GM12878 (cell line): ENCODE results near the gene BCAP31. TPM values are rescaled to one million over a fixed set of nuclear protein-coding genes. Genes with fewer than 3 reads are reported as not detected.
A peak's percentile ranks its signal among the peaks of the same experiment; 100 is the strongest.

ENCODE experiments used
- ATAC-seq: fragments of 200-7000 bp; cut with Tn5 transposase; 3 replicates; pipeline ENCODE4 v1.9.1; 2020; ENCODE audit warnings: mild to moderate bottlenecking, moderate library complexity
- Bru-seq: library from RNA; stranded (reverse); fragments of 400-500 nt; gene quantifications from one replicate; lab custom pipeline; 2021; lab: Mats Ljungman, UMichigan
- BruChase-seq, 2 experiments: library from RNA; stranded (reverse); fragments of 400-500 nt; gene quantifications; one replicate each; lab custom pipeline; 2021; lab: Mats Ljungman, UMichigan
- BruUV-seq: library from RNA; stranded (reverse); fragments of 400-500 nt; replicated peaks from 2 replicates; lab custom pipeline; 2021; lab: Mats Ljungman, UMichigan
- CTCF ChIA-PET: fragments of 300-600 bp; sonication (Branson Sonifier 250); formaldehyde crosslinking; extraction: SDS; loops from one replicate; lab custom pipeline; 2021; ENCODE audit warnings: inconsistent platforms; lab: Yijun Ruan, JAX
- POLR2A ChIA-PET: fragments of 350-600 bp; formaldehyde crosslinking; extraction: SDS; loops from one replicate; lab custom pipeline; 2021; ENCODE audit warnings: inconsistent platforms; lab: Charles Lee
- RAD21 ChIA-PET: fragments of 300-600 bp; sonication (Branson Sonifier 250); formaldehyde crosslinking; loops from one replicate; lab custom pipeline; 2023; ENCODE audit warnings: antibody characterized with exemption; ENCODE audit not compliant: unreplicated experiment; lab: Charles Lee
- SMC1A ChIA-PET: fragments of 300-600 bp; sonication (Branson Sonifier 250); formaldehyde crosslinking; loops from one replicate; lab custom pipeline; 2023; ENCODE audit not compliant: unreplicated experiment, uncharacterized antibody; lab: Charles Lee
- DNase-seq: peaks from one replicate; pipeline ENCODE4 v3.0.0-alpha.2; 2011; ENCODE audit warnings: low read depth, low spot score
- FAIRE-seq: peaks from 3 replicates; lab custom pipeline; 2011; peaks lifted over from hg19 to GRCh38; lab: Jason Lieb, UNC
- H2AFZ ChIP-seq: 2 replicates; pipeline ENCODE4 v1.6.0; 2011; ENCODE audit warnings: low read depth, low read length, control low read depth; ENCODE audit not compliant: control insufficient read depth
- H3K27ac ChIP-seq: 2 replicates; pipeline ENCODE4 v1.5.1; 2011; ENCODE audit warnings: control low read depth; ENCODE audit not compliant: control insufficient read depth, insufficient read depth
- H3K27me3 ChIP-seq, 2 experiments: replicated peaks in 1 of 2; 2 replicates each; pipeline versions ENCODE4 v1.6.0 to v1.6.1; 2011; ENCODE audit warnings: low read length in 1 of 2; ENCODE audit not compliant: control insufficient read depth in 2 of 2, insufficient read depth in 2 of 2
- H3K36me3 ChIP-seq, 2 experiments: 2 replicates each; pipeline ENCODE4 v1.5.1; 2011; ENCODE audit warnings: low read length in 1 of 2; ENCODE audit not compliant: control insufficient read depth in 2 of 2, insufficient read depth in 2 of 2
- H3K4me1 ChIP-seq: 2 replicates; pipeline ENCODE4 v1.6.1; 2011; ENCODE audit warnings: mild to moderate bottlenecking, low read length, moderate library complexity, mixed read lengths; ENCODE audit not compliant: control insufficient read depth, insufficient read depth
- H3K4me2 ChIP-seq: 2 replicates; pipeline ENCODE4 v1.6.0; 2011; ENCODE audit warnings: control low read depth; ENCODE audit not compliant: control insufficient read depth, insufficient read depth
- H3K4me3 ChIP-seq: fragments of 200-600 bp; sonication (generic); 2 replicates; pipeline ENCODE4 v1.5.1; 2016
- H3K79me2 ChIP-seq: 2 replicates; pipeline ENCODE4 v1.6.0; 2011; ENCODE audit warnings: low read length; ENCODE audit not compliant: control insufficient read depth, insufficient read depth
- H3K9ac ChIP-seq: 2 replicates; pipeline ENCODE4 v1.8.0; 2011; ENCODE audit warnings: low read length, control low read depth, mixed read lengths; ENCODE audit not compliant: control insufficient read depth, insufficient read depth
- H3K9me3 ChIP-seq: replicated peaks from 3 replicates; pipeline ENCODE4 v1.5.1; 2011; ENCODE audit warnings: mild to moderate bottlenecking, low read length; ENCODE audit not compliant: control insufficient read depth, insufficient read depth
- H4K20me1 ChIP-seq: 2 replicates; pipeline ENCODE4 v1.6.0; 2011; ENCODE audit not compliant: control insufficient read depth, insufficient read depth
- BHLHE40 ChIP-seq, 2 experiments: fragments of 450-650 bp in 1 of 2; IDR thresholded peaks; 2 replicates each; pipeline ENCODE4 v1.6.1; 2011 to 2017; ENCODE audit warnings: low read depth in 2 of 2, borderline replicate concordance in 1 of 2, improper control_type of control experiment in 1 of 2, low read length in 1 of 2, mild to moderate bottlenecking in 1 of 2
- GATAD2B ChIP-seq: fragments of 450-650 bp; conservative IDR thresholded peaks from 2 replicates; pipeline ENCODE4 v1.6.1; 2017; ENCODE audit warnings: low read depth, mild to moderate bottlenecking, moderate library complexity
- NR2C1 ChIP-seq: fragments of 450-650 bp; IDR thresholded peaks from 2 replicates; pipeline ENCODE4 v1.6.1; 2017; ENCODE audit warnings: antibody characterized with exemption, mild to moderate bottlenecking, moderate library complexity
- NR2F1 ChIP-seq: fragments of 450-650 bp; conservative IDR thresholded peaks from 2 replicates; pipeline ENCODE4 v1.6.1; 2017; ENCODE audit warnings: mild to moderate bottlenecking
- POLR2A ChIP-seq: IDR thresholded peaks from 2 replicates; pipeline ENCODE4 v1.6.1; 2011; ENCODE audit warnings: low read depth, mild to moderate bottlenecking, low read length
- POLR2AphosphoS2 ChIP-seq: IDR thresholded peaks from 2 replicates; pipeline ENCODE4 v1.6.1; 2011; ENCODE audit warnings: low read depth, mild to moderate bottlenecking, low read length, improper control_type of control experiment, moderate library complexity
- POLR2AphosphoS5 ChIP-seq: IDR thresholded peaks from 2 replicates; pipeline ENCODE4 v1.6.1; 2011; ENCODE audit warnings: mild to moderate bottlenecking, low read length, inconsistent platforms
- PRDM15 ChIP-seq: fragments of 450-650 bp; formaldehyde crosslinking; IDR thresholded peaks from 2 replicates; pipeline ENCODE4 v1.4.0; 2020; ENCODE audit warnings: mild to moderate bottlenecking, moderate library complexity
- RAD21 ChIP-seq: IDR thresholded peaks from 2 replicates; pipeline ENCODE4 v1.6.1; 2011; ENCODE audit warnings: mild to moderate bottlenecking, low read depth, low read length, moderate library complexity; ENCODE audit not compliant: insufficient read depth
- SPI1 ChIP-seq: IDR thresholded peaks from 2 replicates; pipeline ENCODE4 v1.6.1; 2011; ENCODE audit warnings: low read depth, mild to moderate bottlenecking, low read length, moderate library complexity, borderline replicate concordance; ENCODE audit not compliant: insufficient read depth
- TAF1 ChIP-seq: IDR thresholded peaks from 2 replicates; pipeline ENCODE4 v1.6.1; 2011; ENCODE audit warnings: mild to moderate bottlenecking, low read depth, low read length, borderline replicate concordance
- TCF12 ChIP-seq: IDR thresholded peaks from 2 replicates; pipeline ENCODE4 v1.6.1; 2011; ENCODE audit warnings: low read depth, mild to moderate bottlenecking, low read length
- ZBED1 ChIP-seq: IDR thresholded peaks from 2 replicates; pipeline ENCODE4 v1.6.1; 2016; ENCODE audit warnings: borderline replicate concordance
- ZNF24 ChIP-seq: fragments of 450-650 bp; IDR thresholded peaks from 2 replicates; pipeline ENCODE4 v1.6.1; 2017; ENCODE audit warnings: antibody characterized with exemption, mild to moderate bottlenecking
- WGBS: methylation state at CpG from one replicate; pipeline ENCODE4 v1.1.6; 2016; ENCODE audit warnings: low lambda C conversion rate; ENCODE audit not compliant: insufficient replicate concordance, insufficient coverage; ENCODE audit errors: missing lambda C conversion rate; 5-methylcytosine and 5-hydroxymethylcytosine counted together
- in situ Hi-C: fragments of 300-500 bp; cut with MboI; formaldehyde crosslinking; loops from 9 replicates; pipeline ENCODE4 v1.14.3; 2018; ENCODE audit warnings: mixed read lengths
- intact Hi-C: fragments of 100-400 bp; cut with micrococcal nuclease; formaldehyde crosslinking; loops from one replicate; pipeline ENCODE4 v1.14.2; 2022; ENCODE audit not compliant: unreplicated experiment
- long read RNA-seq, 2 experiments: library from polyadenylated mRNA; unstranded; transcript quantifications; one replicate each; pipeline ENCODE4 v2.0.0, GENCODE V29; 2019 to 2020
- polyA minus RNA-seq, 3 experiments: library from RNA; depleted of rRNA, polyadenylated mRNA; stranded (reverse); fragments of >200 nt; gene quantifications; 2 replicates each; pipeline ENCODE4 v1.2.3, GENCODE V29; 2011
- polyA plus RNA-seq, 11 experiments: library from polyadenylated mRNA; depleted of rRNA in 4 of 11; unstranded in 6 of 11; stranded (reverse) in 5 of 11; fragments of >200 nt; fragmentation: Nextera tagmentation in 4 of 11; fragmentation: Illumina TruSeq in 1 of 11; extraction: Ambion mirVana in 4 of 11; extraction: Trizol in 1 of 11; gene quantifications; 1 replicate in 1 of 11; 2 replicates in 10 of 11; pipeline versions ENCODE4 v1.2.1 to v1.2.3, GENCODE V29; 2011 to 2016; ENCODE audit warnings: inconsistent platforms in 2 of 11, missing spikeins in 2 of 11, low read depth in 1 of 11
- total RNA-seq, 4 experiments: library from RNA; depleted of rRNA in 3 of 4; stranded (reverse); fragments of >200 nt in 3 of 4; fragmentation: Illumina TruSeq in 1 of 4; extraction: Trizol in 1 of 4; gene quantifications; 2 replicates each; pipeline versions ENCODE4 v1.2.1 to v1.2.3, GENCODE V29; 2013 to 2021

BCAP31 gene
- 51.0 and 52.3 TPM in 2 replicates for total RNA-seq (2013; cell fraction: nucleolus; rRNA removed)
- total RNA-seq (2014; rRNA removed): 62.7 and 72.8 TPM in 2 replicates
- total RNA-seq (2014; rRNA removed; fragmentation: Illumina TruSeq; extraction: Trizol): 61.5 and 63.1 TPM in 2 replicates
- total RNA-seq (2021): 104 and 109 TPM in 2 replicates
- polyA plus RNA-seq (2011; ENCODE audit: low read depth): 105 TPM
- polyA plus RNA-seq (2011; rRNA removed): 52.8 and 82.4 TPM in 2 replicates
- 80.8 and 95.5 TPM in 2 replicates for polyA plus RNA-seq (2011; cell fraction: cytosol; rRNA removed)
- polyA plus RNA-seq (2011; cell fraction: nucleus; rRNA removed): 56.0 and 56.2 TPM in 2 replicates
- polyA plus RNA-seq (2012): 91.6 and 145 TPM in 2 replicates
- polyA plus RNA-seq (2014; fragmentation: Illumina TruSeq; extraction: Trizol): 73.4 and 78.7 TPM in 2 replicates
- polyA plus RNA-seq (2014; fragmentation: Nextera tagmentation; extraction: Ambion mirVana): 100 to 1,000 TPM; 201 to 246 TPM
- polyA plus RNA-seq (2014; rRNA removed): 71.3 and 79.4 TPM in 2 replicates
- 100 to 1,000 TPM; 163 to 166 TPM for polyA plus RNA-seq (2016; fragmentation: Nextera tagmentation; extraction: Ambion mirVana)
- polyA minus RNA-seq (2011; rRNA and poly(A)+ RNA removed): 80.5 and 90.3 TPM in 2 replicates
- polyA minus RNA-seq (2011; cell fraction: cytosol; rRNA and poly(A)+ RNA removed): 25.3 and 32.3 TPM in 2 replicates
- 14.9 and 28.0 TPM in 2 replicates for polyA minus RNA-seq (2011; cell fraction: nucleus; rRNA and poly(A)+ RNA removed)
- percentile 70 among the genes with signal in this experiment for Bru-seq, nascent RNA
- percentile 83 among the genes with signal in this experiment for BruChase-seq, experiment 1, labeled RNA remaining after a 6-hour chase
- BruChase-seq, experiment 2, labeled RNA remaining after a 2-hour chase: percentile 75 among the genes with signal in this experiment
- long read RNA-seq, experiment 1, transcript BCAP31-207 (8 exons, 1,824 nt): minor isoform, 9 of 192 reads
- long read RNA-seq, experiment 1, transcript BCAP31-201 (8 exons, 1,643 nt): major isoform, 154 of 192 reads
- long read RNA-seq, experiment 1, partial matches to known transcripts: 11 of 192 reads
- long read RNA-seq, experiment 1, other reads (novel, unspliced or antisense): 17 of 192 reads
- long read RNA-seq, experiment 2, transcript BCAP31-201 (8 exons, 1,643 nt): major isoform, 278 of 300 reads
- long read RNA-seq, experiment 2, partial matches to known transcripts: 9 of 300 reads
- long read RNA-seq, experiment 2, other reads (novel, unspliced or antisense): 11 of 300 reads

GRCh38 chrX:153724252-153725038, at the start of gene BCAP31, which contains the start of gene ABCD1:
Gene BCAP31, minus strand, starts transcription at chrX:153724387. Its CDS starts 1,143 bp downstream, at chrX:153723244.
Gene ABCD1, plus strand, starts transcription at chrX:153724856. Its CDS starts 411 bp downstream, at chrX:153725267.
- SMC1A ChIA-PET: no interaction called here
- CTCF ChIA-PET: no interaction called here
- intact Hi-C loops: loop anchor here (5.0 kb wide), 1 partner anchor 203 kb away; the partner anchor contains the start of gene ARHGAP4
- BruUV-seq: no TSS peak
- ATAC-seq: peak; percentile 77
- WGBS: 13% methylated on average over 35 of the region's 88 CpGs
- Histone ChIP-seq H3K9ac (peak within 1 kb of the TSS; percentile 60), H3K4me3 (peak within 1 kb of the TSS; percentile 70), H3K27ac (peak within 1 kb of the TSS; percentile 64), H3K27me3 (no peaks in the 10 kb centered on the region), H3K9me3 (no peaks in the 10 kb centered on the region; the same call in 2 of the 3 replicates), H4K20me1 (no peaks in the 10 kb centered on the region), H2AFZ (peak within 1 kb of the TSS; percentile 52; the same call in 1 of the 2 replicates), H3K4me2 (peak within 1 kb of the TSS; percentile 71), H3K4me1 (peaks cover 30% of the 10 kb centered on the region), H3K79me2 (peaks cover 17% of the 10 kb centered on the region), H3K36me3 (peaks cover 0 to 5% of the 10 kb centered on the region in 2 experiments; a peak in 3 of 4 replicates)
- peak; percentile 32 for DNase-seq
- POLR2A ChIA-PET: no interaction called here
- FAIRE-seq: peak; percentile 31
- in situ Hi-C loops: no loop called here
- RAD21 ChIA-PET: interaction anchor here (0.6 to 1.3 kb wide), 2 partner anchors 35 to 37 kb away, joined by 3 to 4 read pairs; partner anchors contain the start of gene SLC6A8
- peak; percentile 71 for TF ChIP-seq POLR2AphosphoS5
- peak; percentile 88 for TF ChIP-seq POLR2A
- peak; percentile 14; the same call in 1 of the 2 replicates for TF ChIP-seq SPI1
- TF ChIP-seq ZNF24: no peak
- TF ChIP-seq GATAD2B: 0 out of 2 replicates have a peak, but pooled peaks have one; percentile 33
- no peak for TF ChIP-seq RAD21
- TF ChIP-seq NR2F1: 0 out of 2 replicates have a peak, but pooled peaks have one; percentile 25
- TF ChIP-seq TCF12: peak; percentile 28; the same call in 1 of the 2 replicates
- peak; percentile 77; the same call in 1 of the 2 replicates for TF ChIP-seq TAF1
- TF ChIP-seq POLR2AphosphoS2: peak; percentile 62; the same call in 1 of the 2 replicates
- TF ChIP-seq PRDM15 (CRISPR knock-in tag): no peak
- TF ChIP-seq BHLHE40 (IDR thresholded peaks at IDR 0.05; ENCODE audit: borderline replicate concordance in 1 of 2, low read depth in 2 of 2, low read length in 1 of 2): peak in 1 of 2 experiments; percentile 35; a peak in 1 of 4 replicates
- TF ChIP-seq ZBED1: no peak
- TF ChIP-seq NR2C1: no peak
